ENCODE measurements around the gene MED28. TPM values are rescaled to one million over a fixed set of nuclear protein-coding genes. Genes with fewer than 3 reads are reported as not detected.
"Not testable (repeated sequence)": the region's sequence is repeated elsewhere in the genome, so short reads cannot be mapped to it uniquely, and the experiment has no call there.

Gene MED28
- 10 to 100 TPM in 3 of 4 donors, 1 to 10 TPM in 1; 6.1 to 14.5 (median 11.5) TPM for total RNA-seq

GRCh38 chr4:17614416-17615299 is at the start of gene MED28:
Gene MED28, plus strand, starts transcription at chr4:17614641. Its CDS starts 14 bp downstream, at chr4:17614655.
- peak within 1 kb of the TSS; percentile 79 to 92 (median 87) for H3K27ac ChIP-seq
- peak within 1 kb of the TSS; percentile 59 to 92 (median 78) for H3K4me3 ChIP-seq
- TF ChIP-seq POLR2A (IDR thresholded peaks at IDR 0.05) (peak in 3 of 4 donors; percentile 34 to 90 (median 74)), CTCF (IDR thresholded peaks at IDR 0.05) (peak in 3 of 6 experiments; percentile 3 to 40 (median 23))
- peak; percentile 87 for DNase-seq
- peaks cover 17 to 56% (median 35%) of the 10 kb centered on the region in 3 donors for H3K4me1 ChIP-seq
- peaks cover 0 to 34% (median 3%) of the 10 kb centered on the region in 3 donors for H3K36me3 ChIP-seq
- intact Hi-C loops (cut with DNase I) = no loop called here
- 0 to 1% methylated on average over 28 to 45 of the region's 46 CpGs for whole genome bisulfite sequencing, 2 donors
- H3K27me3 ChIP-seq = no peaks in the 10 kb centered on the region
- no peaks in the 10 kb centered on the region for H3K9me3 ChIP-seq

- no peak for DNase-seq
- Histone ChIP-seq H3K4me3 (no peak overlapping the region), H3K27me3 (no peaks in the 10 kb centered on the region), H3K27ac (no peak overlapping the region), H3K4me1 (no peaks in the 10 kb centered on the region), H3K9me3 (no peaks in the 10 kb centered on the region), H3K36me3 (no peaks in the 10 kb centered on the region)
- WGBS, 2 donors = 80 to 96% methylated on average over 3 of the region's 3 CpGs
- intact Hi-C loops (cut with DNase I) = no loop called here
- TF ChIP-seq CTCF (IDR thresholded peaks at IDR 0.05) (no peak), POLR2A (IDR thresholded peaks at IDR 0.05) (no peak)
Observed at GRCh38 chr4:17565846-17566245, 48.6 kb upstream of the MED28 start.

- H3K36me3 ChIP-seq = no peaks in the 10 kb centered on the region
- intact Hi-C loops (cut with DNase I) = no loop called here
- WGBS, 2 donors = 74 to 79% methylated on average over 2 of the region's 2 CpGs
Observed at GRCh38 chr4:17567271-17567670, 47.2 kb upstream of the MED28 start.

GRCh38 chr4:17574206-17574605 is 40.2 kb upstream of the MED28 start:
- TF ChIP-seq POLR2A (IDR thresholded peaks at IDR 0.05) (no peak), CTCF (IDR thresholded peaks at IDR 0.05) (no peak)
- intact Hi-C loops (cut with DNase I) = no loop called here
- no peaks in the 10 kb centered on the region for H3K9me3 ChIP-seq
- H3K36me3 ChIP-seq = no peaks in the 10 kb centered on the region
- H3K4me1 ChIP-seq = peaks cover 0 to 21% (median 17%) of the 10 kb centered on the region in 3 donors
- 86 to 94% methylated on average over 4 of the region's 4 CpGs for WGBS, 2 donors
- DNase-seq = no peak
- no peak overlapping the region for H3K27ac ChIP-seq
- H3K4me3 ChIP-seq = no peak overlapping the region
- H3K27me3 ChIP-seq = no peaks in the 10 kb centered on the region

More at GRCh38 chr4:17567271-17567670, 47.2 kb upstream of the MED28 start:
- no peak for DNase-seq
- no peak overlapping the region for H3K27ac ChIP-seq
- TF ChIP-seq POLR2A (IDR thresholded peaks at IDR 0.05) = no peak
- TF ChIP-seq CTCF (IDR thresholded peaks at IDR 0.05) = no peak
- H3K4me3 ChIP-seq = no peak overlapping the region
- H3K9me3 ChIP-seq = no peaks in the 10 kb centered on the region
- H3K27me3 ChIP-seq = no peaks in the 10 kb centered on the region
- no peaks in the 10 kb centered on the region for H3K4me1 ChIP-seq

GRCh38 chr4:17575177-17575576 is 39.3 kb upstream of the MED28 start:
- intact Hi-C loops (cut with DNase I); DNase-seq; H3K36me3 ChIP-seq; H3K4me3 ChIP-seq; H3K9me3 ChIP-seq; H3K27ac ChIP-seq; H3K27me3 ChIP-seq: not testable (repeated sequence)
- 91% methylated on average over 8 to 12 of the region's 12 CpGs for WGBS, 2 donors
- H3K4me1 ChIP-seq = peaks cover 0 to 31% (median 24%) of the 10 kb centered on the region in 3 donors

Data from esophagus squamous epithelium (tissue), 5 donors.